HCT116 (cell line): ENCODE data around the gene AOAH.
"Not testable (repeated sequence)": the region's sequence is repeated elsewhere in the genome, so short reads cannot be mapped to it uniquely, and the experiment has no call there.

Experiments
- ATF3 ChIP-seq: IDR thresholded peaks from 2 replicates; pipeline ENCODE4 v1.6.1; 2012
- CTCF ChIP-seq, 3 experiments: fragments of 200-600 bp in 1 of 3; sonication (generic) in 1 of 3; IDR thresholded peaks in 2 of 3; conservative IDR thresholded peaks in 1 of 3; 2 replicates each; pipeline ENCODE4 v1.5.1; 2012 to 2017; ENCODE audit warnings: low read depth in 2 of 3, low read length in 2 of 3, antibody characterized with exemption in 1 of 3, borderline replicate concordance in 1 of 3, control low read depth in 1 of 3, mild to moderate bottlenecking in 1 of 3, mixed read lengths in 1 of 3, mixed run types in 1 of 3, moderate library complexity in 1 of 3; ENCODE audit not compliant: insufficient read depth in 1 of 3
- ELF1 ChIP-seq: IDR thresholded peaks from 2 replicates; pipeline ENCODE4 v1.6.1; 2012; ENCODE audit warnings: low read depth, borderline replicate concordance
- EZH2 ChIP-seq: fragments of 200-600 bp; sonication (generic); IDR thresholded peaks from 2 replicates; pipeline ENCODE4 v1.6.1; 2017; ENCODE audit warnings: antibody characterized with exemption, mixed run types
- EZH2phosphoT487 ChIP-seq: fragments of 200-600 bp; IDR thresholded peaks from 2 replicates; pipeline ENCODE4 v1.6.1; 2018; ENCODE audit warnings: antibody characterized with exemption, borderline replicate concordance
- POLR2AphosphoS5 ChIP-seq: IDR thresholded peaks from 2 replicates; pipeline ENCODE4 v1.6.1; 2011; ENCODE audit warnings: mild to moderate bottlenecking, low read depth, low read length, moderate library complexity
- RAD21 ChIP-seq: IDR thresholded peaks from 2 replicates; pipeline ENCODE4 v1.6.1; 2012; ENCODE audit warnings: low read depth, mild to moderate bottlenecking
- REST ChIP-seq: IDR thresholded peaks from 2 replicates; pipeline ENCODE4 v1.6.1; 2012; ENCODE audit warnings: low read depth
- SP1 ChIP-seq: IDR thresholded peaks from 2 replicates; pipeline ENCODE4 v1.6.1; 2012; ENCODE audit warnings: low read depth
- TCF7L2 ChIP-seq: IDR thresholded peaks from 2 replicates; pipeline ENCODE4 v1.7.0; 2011; ENCODE audit warnings: borderline replicate concordance, inconsistent platforms; ENCODE audit not compliant: insufficient read depth, insufficient read length; ENCODE audit errors: extremely low read depth
- YY1 ChIP-seq: IDR thresholded peaks from 2 replicates; pipeline ENCODE4 v1.6.1; 2011; ENCODE audit warnings: low read length, low read depth, moderate library complexity, mild to moderate bottlenecking; ENCODE audit not compliant: insufficient replicate concordance; ENCODE audit errors: extremely low read depth
- ZBTB33 ChIP-seq: IDR thresholded peaks from 2 replicates; pipeline ENCODE4 v1.6.1; 2011; ENCODE audit warnings: mild to moderate bottlenecking, low read length, moderate library complexity; ENCODE audit not compliant: insufficient replicate concordance; ENCODE audit errors: extremely low read depth
- ZFX ChIP-seq: fragments of 450-650 bp; IDR thresholded peaks from 2 replicates; pipeline ENCODE4 v1.6.1; 2017

- not testable (repeated sequence) for TF ChIP-seq YY1; CTCF (IDR thresholded peaks at IDR 0.05 in 2 of 3, conservative IDR thresholded peaks at IDR 0.05 in 1 of 3; ENCODE audit: borderline replicate concordance in 1 of 3, insufficient read depth in 1 of 3, low read depth in 2 of 3, low read length in 2 of 3); ZBTB33; POLR2AphosphoS5; SP1; TCF7L2; RAD21; EZH2; ATF3; ZFX; EZH2phosphoT487; ELF1; REST
These were observed 75.0 kb downstream of the AOAH start for GRCh38 chr7:36649319-36649718.
